Panc1 (cell line): ENCODE measurements around the gene LASP1. TPM values are rescaled to one million over a fixed set of nuclear protein-coding genes. Genes with fewer than 3 reads are reported as not detected.

Source experiments
- ATAC-seq: fragments of 200-7000 bp; cut with Tn5 transposase; 2 replicates; pipeline ENCODE4 v1.9.1; 2020; ENCODE audit warnings: mild to moderate bottlenecking, moderate library complexity
- BruUV-seq: library from RNA; stranded (reverse); fragments of 400-500 nt; replicated peaks from 2 replicates; lab custom pipeline; 2021; lab: Mats Ljungman, UMichigan
- CTCF ChIA-PET: fragments of 300-600 bp; sonication (Branson Sonifier 250); formaldehyde crosslinking; loops from one replicate; lab custom pipeline; 2022; ENCODE audit warnings: antibody characterized with exemption; lab: Charles Lee
- POLR2A ChIA-PET: fragments of 300-600 bp; sonication (Branson Sonifier 250); formaldehyde crosslinking; loops from one replicate; lab custom pipeline; 2022; ENCODE audit warnings: antibody characterized with exemption; lab: Charles Lee
- DNase-seq: peaks from one replicate; pipeline ENCODE4 v3.0.0-alpha.2; 2010; ENCODE audit warnings: low read depth, low spot score
- H3K27ac ChIP-seq: 2 replicates; pipeline ENCODE4 v1.5.1; 2011; ENCODE audit warnings: mild to moderate bottlenecking, low read length, inconsistent platforms
- H3K27me3 ChIP-seq: fragments of 200-500 bp; sonication (Bioruptor generic); 2 replicates; pipeline ENCODE4 v1.6.0; 2014; ENCODE audit warnings: low read length, inconsistent platforms; ENCODE audit not compliant: control insufficient read depth, insufficient read depth
- H3K36me3 ChIP-seq: fragments of 200-500 bp; sonication (Bioruptor generic); 2 replicates; pipeline ENCODE4 v1.5.1; 2014; ENCODE audit warnings: inconsistent platforms, mild to moderate bottlenecking, low read length, moderate library complexity; ENCODE audit not compliant: control insufficient read depth, insufficient read depth
- H3K4me1 ChIP-seq: 2 replicates; pipeline ENCODE4 v1.5.1; 2011; ENCODE audit warnings: inconsistent platforms, mild to moderate bottlenecking, low read length, moderate library complexity; ENCODE audit not compliant: control insufficient read depth, insufficient read depth
- H3K4me3 ChIP-seq, 2 experiments: 2 replicates each; pipeline ENCODE4 v1.5.1; 2011 to 2012; ENCODE audit warnings: low read depth in 2 of 2, low read length in 2 of 2, mild to moderate bottlenecking in 2 of 2, inconsistent platforms in 1 of 2, moderate library complexity in 1 of 2
- H3K9me3 ChIP-seq: fragments of 200-500 bp; sonication (Bioruptor generic); 2 replicates; pipeline ENCODE4 v1.5.1; 2014; ENCODE audit warnings: low read depth, mild to moderate bottlenecking, inconsistent platforms, low read length, moderate library complexity; ENCODE audit not compliant: control insufficient read depth, insufficient read depth
- CTCF ChIP-seq: fragments of 450-650 bp; IDR thresholded peaks from 2 replicates; pipeline ENCODE4 v1.5.1; 2017; ENCODE audit warnings: mild to moderate bottlenecking
- POLR2AphosphoS5 ChIP-seq: IDR thresholded peaks from 2 replicates; pipeline ENCODE4 v1.6.1; 2012; ENCODE audit warnings: mild to moderate bottlenecking, low read depth, low read length, moderate library complexity
- REST ChIP-seq, 2 experiments: IDR thresholded peaks; 2 replicates each; pipeline ENCODE4 v1.6.1; 2011 to 2012; ENCODE audit warnings: low read depth in 2 of 2, control low read depth in 1 of 2, low read length in 1 of 2, mild to moderate bottlenecking in 1 of 2, moderate library complexity in 1 of 2; ENCODE audit not compliant: insufficient read depth in 1 of 2
- SIN3A ChIP-seq: IDR thresholded peaks from 2 replicates; pipeline ENCODE4 v1.6.1; 2012; ENCODE audit warnings: low read depth, mild to moderate bottlenecking, low read length, moderate library complexity, borderline replicate concordance; ENCODE audit not compliant: insufficient read depth
- TCF7L2 ChIP-seq: IDR thresholded peaks from 2 replicates; pipeline ENCODE4 v1.6.1; 2011; ENCODE audit warnings: mild to moderate bottlenecking, low read depth, low read length, inconsistent platforms
- in situ Hi-C: cut with HindIII; loops from 2 replicates; pipeline ENCODE4 v1.10.0; 2016; ENCODE audit warnings: low sequenced_read_pairs, low pct_unique_long_range_greater_than_20kb
- intact Hi-C: fragments of 100-400 bp; cut with micrococcal nuclease; formaldehyde crosslinking; loops from one replicate; pipeline ENCODE4 v1.10.0; 2022; ENCODE audit not compliant: unreplicated experiment
- total RNA-seq: library from RNA; stranded (reverse); gene quantifications from one replicate; pipeline ENCODE4 v1.2.1, GENCODE V29; 2021; ENCODE audit not compliant: unreplicated experiment

LASP1 gene
- total RNA-seq, 1 experiment from 2014 or later: 112 TPM

DNA sequence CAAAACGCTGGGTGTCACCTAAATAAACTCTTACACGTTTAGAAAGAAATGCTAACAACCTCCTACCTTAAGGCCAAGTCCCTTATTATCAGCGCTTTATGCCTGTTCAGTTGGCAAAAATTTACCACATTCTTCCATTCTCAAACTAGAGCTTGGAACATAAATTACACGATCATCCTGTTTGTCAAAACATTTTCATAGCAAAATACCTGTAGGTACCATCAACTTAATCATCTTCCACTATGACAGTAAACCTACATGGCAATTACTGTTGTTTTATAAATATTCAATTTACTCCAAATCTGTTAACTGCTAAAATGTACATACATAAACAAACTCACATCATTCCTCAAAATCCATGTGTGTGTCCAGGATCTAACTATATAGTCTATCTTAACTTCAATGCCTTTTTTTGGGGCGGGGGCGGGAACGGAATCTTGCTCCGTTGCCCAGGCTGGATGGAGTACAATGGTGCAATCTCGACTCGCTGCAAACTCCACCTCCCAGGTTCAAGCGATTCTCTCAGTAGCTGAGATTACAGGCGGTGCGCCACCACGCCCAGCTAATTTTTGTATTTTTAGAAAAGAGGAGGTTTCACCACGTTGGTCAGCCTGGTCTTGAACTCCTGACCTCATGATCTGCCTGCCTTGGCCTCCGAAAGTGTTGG, 20.8 kb upstream of the LASP1 start:
- peaks cover 12% of the 10 kb centered on the region for H3K4me1 ChIP-seq
- ATAC-seq (no peak), DNase-seq (no peak)
- ChIA-PET POLR2A (no interaction called here), CTCF (no interaction called here)
- peaks cover 30% of the 10 kb centered on the region for H3K36me3 ChIP-seq
- in situ Hi-C loops (no loop called here), intact Hi-C loops (no loop called here)
- H3K4me3 ChIP-seq: no peak overlapping the region
- BruUV-seq: no TSS peak
- no peak overlapping the region for H3K27ac ChIP-seq
- no peaks in the 10 kb centered on the region for H3K9me3 ChIP-seq
- TF ChIP-seq REST (IDR thresholded peaks at IDR 0.05; ENCODE audit: insufficient read depth in 1 of 2, low read depth in 2 of 2, low read length in 1 of 2): no peak
- TF ChIP-seq TCF7L2: no peak
- TF ChIP-seq SIN3A: no peak
- no peak for TF ChIP-seq CTCF
- TF ChIP-seq POLR2AphosphoS5: no peak
- no peaks in the 10 kb centered on the region for H3K27me3 ChIP-seq

DNA sequence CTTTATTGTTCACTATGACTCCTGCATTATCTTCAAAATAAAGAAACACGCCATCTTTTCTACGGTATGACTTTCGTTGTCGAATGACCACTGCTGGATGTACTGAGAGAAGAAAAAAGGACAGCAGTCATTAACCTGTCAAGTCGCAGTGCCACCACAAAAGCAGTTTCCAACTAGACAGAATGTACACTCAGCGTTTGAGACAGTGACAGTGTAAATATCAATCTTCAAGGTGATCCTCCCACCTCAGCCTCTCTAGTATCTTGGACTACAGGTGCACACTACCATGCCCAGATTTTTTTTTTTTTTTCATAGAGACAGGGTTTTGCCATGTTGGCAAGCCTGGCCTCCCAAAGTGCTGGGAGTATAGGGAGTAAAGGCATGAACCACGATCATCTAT, 19.5 kb upstream of the LASP1 start:
- in situ Hi-C loops (no loop called here), intact Hi-C loops (no loop called here)
- ATAC-seq: no peak
- Histone ChIP-seq H3K9me3 (no peaks in the 10 kb centered on the region), H3K36me3 (peaks cover 30% of the 10 kb centered on the region), H3K27ac (no peak overlapping the region), H3K4me3 (peak overlapping the region; percentile 31 to 97; a peak in 3 of 4 replicates), H3K4me1 (peaks cover 8% of the 10 kb centered on the region), H3K27me3 (no peaks in the 10 kb centered on the region)
- BruUV-seq: no TSS peak
- CTCF ChIA-PET: no interaction called here
- POLR2A ChIA-PET: no interaction called here
- no peak for DNase-seq
- TF ChIP-seq REST (IDR thresholded peaks at IDR 0.05; ENCODE audit: insufficient read depth in 1 of 2, low read depth in 2 of 2, low read length in 1 of 2): no peak
- TF ChIP-seq CTCF: no peak
- no peak for TF ChIP-seq POLR2AphosphoS5
- no peak for TF ChIP-seq TCF7L2
- TF ChIP-seq SIN3A: no peak
